Measurements from ENCODE around the gene NR3C1. TPM values are rescaled to one million over a fixed set of nuclear protein-coding genes. Genes with fewer than 3 reads are reported as not detected.

Gene NR3C1
- total RNA-seq, 1 donor = 55.7 TPM

DNA sequence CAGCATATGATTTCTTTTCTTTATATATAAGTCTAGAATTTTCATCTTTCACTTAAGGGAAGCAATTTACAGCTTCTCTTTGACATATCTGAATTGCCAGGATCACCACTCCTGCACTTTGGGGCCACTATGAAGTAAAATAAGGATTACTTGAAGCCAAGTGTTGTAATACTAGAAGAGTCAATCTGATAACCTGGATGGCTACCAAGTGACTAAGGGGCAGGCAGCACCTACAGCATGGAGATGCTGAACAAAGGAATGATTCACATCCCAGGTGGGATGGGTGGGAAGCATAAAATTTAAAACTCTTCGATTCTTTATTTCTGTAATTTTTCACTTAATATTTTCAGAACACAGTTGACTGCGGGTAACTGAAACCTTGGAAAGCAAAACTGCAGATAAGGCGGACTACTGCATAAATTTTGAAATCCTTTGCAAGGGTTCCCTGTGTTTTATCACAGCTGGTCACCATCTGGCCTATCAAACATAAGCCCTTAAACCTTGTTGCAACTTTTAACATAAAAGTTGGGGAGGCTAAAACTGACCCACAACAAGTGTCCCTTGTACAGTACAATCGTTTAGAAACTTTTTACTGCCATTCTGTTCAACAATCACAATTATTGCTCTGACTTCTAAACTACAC is 31.2 kb downstream of the NR3C1 start:
- DNase-seq (ENCODE audit: low read depth) = peak; percentile 93
- TF ChIP-seq, protein P1, sequence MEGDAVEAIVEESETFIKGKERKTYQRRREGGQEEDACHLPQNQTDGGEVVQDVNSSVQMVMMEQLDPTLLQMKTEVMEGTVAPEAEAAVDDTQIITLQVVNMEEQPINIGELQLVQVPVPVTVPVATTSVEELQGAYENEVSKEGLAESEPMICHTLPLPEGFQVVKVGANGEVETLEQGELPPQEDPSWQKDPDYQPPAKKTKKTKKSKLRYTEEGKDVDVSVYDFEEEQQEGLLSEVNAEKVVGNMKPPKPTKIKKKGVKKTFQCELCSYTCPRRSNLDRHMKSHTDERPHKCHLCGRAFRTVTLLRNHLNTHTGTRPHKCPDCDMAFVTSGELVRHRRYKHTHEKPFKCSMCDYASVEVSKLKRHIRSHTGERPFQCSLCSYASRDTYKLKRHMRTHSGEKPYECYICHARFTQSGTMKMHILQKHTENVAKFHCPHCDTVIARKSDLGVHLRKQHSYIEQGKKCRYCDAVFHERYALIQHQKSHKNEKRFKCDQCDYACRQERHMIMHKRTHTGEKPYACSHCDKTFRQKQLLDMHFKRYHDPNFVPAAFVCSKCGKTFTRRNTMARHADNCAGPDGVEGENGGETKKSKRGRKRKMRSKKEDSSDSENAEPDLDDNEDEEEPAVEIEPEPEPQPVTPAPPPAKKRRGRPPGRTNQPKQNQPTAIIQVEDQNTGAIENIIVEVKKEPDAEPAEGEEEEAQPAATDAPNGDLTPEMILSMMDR (IDR thresholded peaks at IDR 0.05; ENCODE audit: insufficient read depth, low read depth, low read length) = no peak
- H3K4me3 ChIP-seq (ENCODE audit: low read depth, low read length) = peak overlapping the region; percentile 1

DNA sequence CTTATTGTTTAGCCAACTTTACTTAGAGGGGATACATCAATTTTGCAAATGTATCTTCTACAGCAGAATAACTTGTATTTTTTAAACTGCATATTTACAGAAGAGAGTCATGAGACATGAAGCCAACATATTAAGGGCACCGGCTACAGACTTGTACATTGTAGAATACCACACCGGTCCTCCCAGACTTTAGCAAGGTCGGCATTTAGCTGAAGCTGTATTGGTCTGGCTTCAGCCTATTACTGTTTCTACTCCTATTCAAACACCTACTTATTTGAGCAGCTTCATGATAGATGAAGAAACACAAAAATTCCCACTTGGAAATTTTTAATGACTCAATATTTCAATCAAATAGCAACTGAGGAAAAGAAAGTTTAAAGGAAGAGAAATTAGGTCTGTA is 33.0 kb downstream of the NR3C1 start:
- no peak overlapping the region for H3K4me3 ChIP-seq (ENCODE audit: low read depth, low read length)
- TF ChIP-seq, protein P1 (IDR thresholded peaks at IDR 0.05; ENCODE audit: insufficient read depth, low read depth, low read length) = no peak

DNA sequence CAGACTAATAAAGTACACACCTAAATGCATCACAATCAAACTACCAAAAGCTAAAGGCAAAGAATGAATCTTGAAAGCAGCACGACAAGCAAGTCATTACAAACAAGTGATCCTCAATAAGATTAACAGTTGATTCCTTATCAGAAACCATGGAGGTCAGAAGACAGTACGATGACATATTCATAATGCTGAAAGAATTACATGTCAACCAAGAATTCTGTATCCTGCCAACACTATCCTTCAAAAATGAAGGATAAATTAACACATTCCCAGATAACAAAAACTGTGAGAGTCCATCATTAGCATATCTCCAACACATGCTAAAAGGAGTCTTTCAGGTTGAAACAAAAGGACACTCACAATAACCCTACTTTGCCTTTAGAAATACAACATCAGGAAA is 39.4 kb downstream of the NR3C1 start:
- TF ChIP-seq, protein P1 (IDR thresholded peaks at IDR 0.05; ENCODE audit: insufficient read depth, low read depth, low read length) = no peak
- no peak for DNase-seq (ENCODE audit: low read depth)
- no peak overlapping the region for H3K4me3 ChIP-seq (ENCODE audit: low read depth, low read length)

More for the DNA sequence above, 33.0 kb downstream of the NR3C1 start:
- DNase-seq (ENCODE audit: low read depth) = no peak

DNA sequence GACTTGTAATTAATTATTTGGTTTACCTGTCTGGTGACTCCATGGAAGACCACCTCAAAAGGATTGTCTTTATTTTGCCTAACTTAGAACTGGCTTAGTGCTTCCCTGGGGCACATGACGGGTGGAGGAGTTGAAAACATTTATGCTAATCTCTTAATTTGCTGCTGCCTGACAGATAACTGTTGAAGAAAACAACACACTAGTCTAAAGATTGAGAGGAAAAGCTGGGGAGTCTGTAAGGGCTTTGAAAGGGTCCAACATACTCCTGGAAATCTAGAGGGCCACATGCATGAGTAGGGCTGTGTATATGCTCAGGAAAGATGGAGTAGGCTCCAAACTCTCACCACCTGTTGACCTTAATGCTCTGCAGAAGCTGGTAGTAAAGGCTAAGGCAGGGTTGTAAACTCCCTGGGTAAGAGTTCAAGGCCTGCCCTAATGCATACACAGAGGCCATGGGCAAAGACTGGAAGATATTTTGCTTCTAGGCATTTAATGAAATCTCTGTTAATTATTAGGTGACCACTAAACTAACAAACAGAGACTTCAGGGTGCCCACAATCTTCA is 40.7 kb downstream of the NR3C1 start:
- no peak for DNase-seq (ENCODE audit: low read depth)
- H3K4me3 ChIP-seq (ENCODE audit: low read depth, low read length) = no peak overlapping the region
- TF ChIP-seq, protein P1 (IDR thresholded peaks at IDR 0.05; ENCODE audit: insufficient read depth, low read depth, low read length) = no peak

DNA sequence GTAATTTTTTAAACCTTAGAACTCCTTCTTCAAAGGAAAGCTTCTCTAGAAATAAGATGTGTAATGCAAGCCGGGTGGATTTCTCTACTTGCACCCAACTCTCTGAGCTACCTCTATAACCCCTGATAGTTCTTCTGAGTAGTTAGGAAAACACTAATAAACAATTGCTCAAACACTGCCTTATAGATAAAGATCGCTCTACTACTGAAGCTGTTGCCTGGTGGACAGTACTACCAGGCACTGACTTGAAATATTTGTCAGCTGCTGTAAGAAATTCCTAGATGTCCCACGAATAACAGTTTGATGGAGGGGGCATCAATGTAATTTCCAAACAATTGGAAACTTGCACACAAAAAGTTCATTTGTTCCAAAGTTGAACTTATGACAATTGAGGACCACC is 42.0 kb downstream of the NR3C1 start:
- TF ChIP-seq, protein P1 (IDR thresholded peaks at IDR 0.05; ENCODE audit: insufficient read depth, low read depth, low read length) = no peak
- peak; percentile 35 for DNase-seq (ENCODE audit: low read depth)

DNA sequence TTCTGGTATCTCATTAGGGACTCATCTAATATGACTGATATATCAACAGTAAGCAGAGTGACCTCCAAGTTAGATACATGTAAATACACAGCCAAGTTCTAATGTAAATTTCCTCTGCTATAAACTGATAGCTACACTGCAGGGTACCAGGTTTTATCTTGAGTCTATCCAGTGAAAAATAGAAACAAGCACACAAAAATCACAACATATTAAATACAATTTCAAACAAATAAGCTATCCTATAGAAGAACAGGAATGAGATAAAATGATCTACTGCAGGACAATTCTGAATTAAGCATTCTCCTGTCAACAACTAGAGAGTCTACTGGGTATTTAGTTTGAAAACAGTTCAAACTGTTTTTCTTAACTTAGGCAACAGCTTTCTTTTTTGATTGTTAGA is 42.7 kb downstream of the NR3C1 start:
- DNase-seq (ENCODE audit: low read depth) = no peak
- TF ChIP-seq, protein P1 (IDR thresholded peaks at IDR 0.05; ENCODE audit: insufficient read depth, low read depth, low read length) = no peak

More for the DNA sequence above, 42.0 kb downstream of the NR3C1 start:
- H3K4me3 ChIP-seq (ENCODE audit: low read depth, low read length) = no peak overlapping the region

More for the DNA sequence above, 42.7 kb downstream of the NR3C1 start:
- H3K4me3 ChIP-seq (ENCODE audit: low read depth, low read length) = no peak overlapping the region
